HFF-Myc (cell line): Measurements from ENCODE around the gene GOLGA6L2.

ENCODE experiments used
- DNase-seq: peaks from one replicate; pipeline ENCODE4 v3.0.0-alpha.2; 2011; ENCODE audit warnings: low read depth; ENCODE audit errors: extremely low read depth
- H3K4me3 ChIP-seq: replicated peaks from 2 replicates; pipeline ENCODE4 v1.5.1; 2011; ENCODE audit warnings: low read depth, mild to moderate bottlenecking, control low read depth, low read length
- TF ChIP-seq, protein P1 (sequence below): IDR thresholded peaks from 2 replicates; pipeline ENCODE4 v1.5.1; 2012; ENCODE audit warnings: mild to moderate bottlenecking, low read depth, low read length, control low read depth; ENCODE audit errors: missing control alignments

Gene GOLGA6L2, protein sequence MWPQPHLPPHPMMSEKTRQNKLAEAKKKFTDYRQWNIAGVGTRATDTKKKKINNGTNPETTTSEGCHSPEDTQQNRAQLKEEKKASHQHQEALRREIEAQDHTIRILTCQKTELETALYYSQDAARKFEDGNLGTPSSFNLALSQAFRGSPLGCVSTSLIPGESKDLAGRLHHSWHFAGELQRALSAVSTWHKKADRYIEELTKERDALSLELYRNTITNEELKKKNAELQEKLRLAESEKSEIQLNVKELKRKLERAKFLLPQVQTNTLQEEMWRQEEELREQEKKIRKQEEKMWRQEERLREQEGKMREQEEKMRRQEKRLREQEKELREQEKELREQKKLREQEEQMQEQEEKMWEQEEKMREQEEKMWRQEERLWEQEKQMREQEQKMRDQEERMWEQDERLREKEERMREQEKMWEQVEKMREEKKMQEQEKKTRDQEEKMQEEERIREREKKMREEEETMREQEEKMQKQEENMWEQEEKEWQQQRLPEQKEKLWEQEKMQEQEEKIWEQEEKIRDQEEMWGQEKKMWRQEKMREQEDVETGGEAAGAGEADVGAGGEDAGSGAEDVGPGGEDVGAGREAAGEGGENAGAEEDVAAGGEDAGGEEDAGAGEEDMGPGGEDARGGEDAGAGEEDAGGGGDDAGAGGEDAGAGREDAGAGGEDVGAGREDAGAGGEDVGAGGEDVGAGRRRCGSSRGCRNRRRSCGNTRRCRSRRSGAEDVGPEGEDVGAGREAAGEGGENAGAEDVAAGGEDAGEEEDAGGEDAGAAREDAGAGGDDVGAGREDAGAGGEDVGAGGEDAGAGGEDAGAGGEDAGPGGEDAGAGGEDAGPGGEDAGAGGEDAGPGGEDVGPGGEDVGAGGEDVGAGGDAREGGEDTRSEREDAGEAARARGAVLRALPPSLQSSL

DNA sequence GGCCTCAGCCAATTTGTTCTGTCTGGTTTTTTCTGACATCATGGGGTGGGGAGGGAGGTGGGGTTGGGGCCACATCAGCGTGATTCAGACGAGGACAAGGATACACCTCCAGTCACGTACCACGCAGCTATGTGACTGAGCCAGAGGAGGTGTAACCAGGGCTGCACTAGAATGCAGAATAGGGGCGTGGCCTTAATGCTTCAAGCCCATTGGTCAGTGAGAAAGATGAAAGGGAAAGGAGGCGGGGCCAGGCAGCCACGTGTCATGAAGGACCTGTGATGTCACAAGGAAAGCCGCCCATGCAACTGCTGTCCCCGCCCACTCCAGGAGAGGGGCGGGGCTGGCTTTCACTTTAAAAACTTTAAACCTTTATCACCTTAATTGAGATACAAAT, at the start of gene GOLGA6L2:
Gene GOLGA6L2, minus strand, starts transcription at position 137 of the 394 bp plus-strand sequence. Its CDS starts 62 bp downstream, at position 75.
- no peak within 1 kb of the TSS for H3K4me3 ChIP-seq
- TF ChIP-seq, protein P1, sequence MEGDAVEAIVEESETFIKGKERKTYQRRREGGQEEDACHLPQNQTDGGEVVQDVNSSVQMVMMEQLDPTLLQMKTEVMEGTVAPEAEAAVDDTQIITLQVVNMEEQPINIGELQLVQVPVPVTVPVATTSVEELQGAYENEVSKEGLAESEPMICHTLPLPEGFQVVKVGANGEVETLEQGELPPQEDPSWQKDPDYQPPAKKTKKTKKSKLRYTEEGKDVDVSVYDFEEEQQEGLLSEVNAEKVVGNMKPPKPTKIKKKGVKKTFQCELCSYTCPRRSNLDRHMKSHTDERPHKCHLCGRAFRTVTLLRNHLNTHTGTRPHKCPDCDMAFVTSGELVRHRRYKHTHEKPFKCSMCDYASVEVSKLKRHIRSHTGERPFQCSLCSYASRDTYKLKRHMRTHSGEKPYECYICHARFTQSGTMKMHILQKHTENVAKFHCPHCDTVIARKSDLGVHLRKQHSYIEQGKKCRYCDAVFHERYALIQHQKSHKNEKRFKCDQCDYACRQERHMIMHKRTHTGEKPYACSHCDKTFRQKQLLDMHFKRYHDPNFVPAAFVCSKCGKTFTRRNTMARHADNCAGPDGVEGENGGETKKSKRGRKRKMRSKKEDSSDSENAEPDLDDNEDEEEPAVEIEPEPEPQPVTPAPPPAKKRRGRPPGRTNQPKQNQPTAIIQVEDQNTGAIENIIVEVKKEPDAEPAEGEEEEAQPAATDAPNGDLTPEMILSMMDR: no peak
- DNase-seq: no peak

DNA sequence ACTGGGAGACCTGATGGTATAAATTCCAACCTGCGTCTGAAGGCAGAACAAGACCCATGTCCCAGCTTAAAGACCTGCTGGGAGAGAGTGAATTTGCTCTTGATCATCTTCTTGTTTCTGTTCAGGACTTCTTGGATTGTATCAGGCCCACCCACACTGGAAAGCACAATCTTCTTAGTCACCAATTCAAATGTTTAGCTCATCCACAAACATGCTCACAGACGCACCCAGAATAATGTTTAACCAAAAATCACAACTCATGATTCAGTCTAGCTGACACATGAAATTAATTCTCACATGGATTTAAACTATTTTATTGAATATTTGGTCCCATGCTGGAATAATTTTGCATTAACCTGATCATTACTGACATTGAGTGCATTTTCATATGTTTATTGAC, 37.8 kb upstream of the GOLGA6L2 start:
- DNase-seq: no peak
- H3K4me3 ChIP-seq: no peak overlapping the region
- TF ChIP-seq, protein P1: no peak

DNA sequence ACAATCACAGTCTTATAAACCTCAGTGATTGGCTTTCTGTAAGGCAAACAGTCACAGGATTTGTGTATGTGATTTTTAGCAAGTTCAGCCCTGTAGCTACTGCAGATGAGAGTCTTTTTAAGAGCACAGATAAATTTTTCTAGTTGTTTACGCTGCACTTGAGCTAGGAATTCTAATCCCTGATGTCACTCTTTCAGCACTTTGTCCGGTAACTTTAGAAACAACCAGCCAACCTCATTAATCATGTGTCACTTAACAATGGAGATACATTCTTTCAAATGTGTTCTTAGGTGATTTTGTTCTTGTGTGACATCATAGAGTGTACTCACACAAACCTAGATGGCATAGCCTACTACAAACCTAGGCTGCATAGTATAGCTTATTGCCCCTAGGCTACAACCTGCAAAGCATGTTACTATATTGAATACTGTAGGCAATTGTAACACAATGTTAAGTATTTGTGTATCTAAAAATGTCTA, 36.8 kb upstream of the GOLGA6L2 start:
- DNase-seq: no peak
- no peak overlapping the region for H3K4me3 ChIP-seq
- TF ChIP-seq, protein P1: no peak

DNA sequence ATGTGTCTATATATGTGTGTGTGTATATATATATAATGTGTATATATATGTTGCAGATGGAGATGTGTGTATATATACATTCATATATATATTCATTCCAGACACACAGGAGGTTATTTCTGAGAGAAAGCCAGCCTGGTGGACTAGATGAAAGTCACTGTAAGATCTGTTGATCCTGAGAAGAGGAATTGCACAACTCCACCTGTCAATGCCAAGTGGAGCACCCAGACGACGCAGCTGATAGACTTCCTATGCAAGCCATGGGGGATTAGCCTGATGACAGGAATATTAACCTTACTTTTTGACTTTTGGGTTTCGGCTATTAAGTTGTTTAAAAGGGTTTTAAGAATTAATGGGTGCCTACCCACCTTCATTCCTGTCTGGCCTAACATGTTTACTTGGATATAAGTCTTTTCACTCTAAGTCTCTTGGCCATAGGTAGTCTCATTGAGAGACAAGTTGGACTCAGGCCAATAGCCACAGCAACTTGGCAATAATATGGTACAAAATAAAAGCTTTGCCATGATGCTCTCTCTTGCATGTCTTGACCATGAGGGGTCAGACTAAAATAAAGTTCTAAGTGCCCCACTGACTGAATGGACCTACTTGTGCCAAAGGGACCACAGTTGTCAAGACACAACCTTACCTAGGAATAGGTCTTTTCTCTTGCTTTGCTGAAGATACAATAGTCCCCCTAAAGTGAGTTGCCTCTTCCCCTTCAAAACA, 35.9 kb upstream of the GOLGA6L2 start:
- H3K4me3 ChIP-seq: no peak overlapping the region
- TF ChIP-seq, protein P1: no peak

DNA sequence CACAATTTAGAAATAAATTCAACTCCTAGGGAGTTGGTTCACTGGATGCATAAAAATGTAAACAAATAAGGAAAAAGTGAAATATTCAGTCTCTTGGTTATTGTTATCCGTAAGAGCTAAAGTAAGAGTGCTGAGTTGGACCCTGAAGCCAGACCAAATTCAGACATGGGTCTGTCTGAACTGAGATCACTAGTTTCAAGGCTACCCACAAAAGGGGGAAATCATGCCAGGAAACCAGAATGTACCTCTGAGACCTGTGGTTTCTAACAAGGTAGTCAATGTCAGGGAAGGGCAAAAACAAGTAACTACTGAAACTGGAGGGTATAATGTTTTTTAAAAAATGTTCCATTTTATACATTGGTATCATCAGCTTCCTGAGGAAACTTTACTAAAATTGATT, 35.2 kb upstream of the GOLGA6L2 start:
- H3K4me3 ChIP-seq: no peak overlapping the region
- TF ChIP-seq, protein P1: no peak
- no peak for DNase-seq

More for the DNA sequence above, 35.9 kb upstream of the GOLGA6L2 start:
- no peak for DNase-seq

DNA sequence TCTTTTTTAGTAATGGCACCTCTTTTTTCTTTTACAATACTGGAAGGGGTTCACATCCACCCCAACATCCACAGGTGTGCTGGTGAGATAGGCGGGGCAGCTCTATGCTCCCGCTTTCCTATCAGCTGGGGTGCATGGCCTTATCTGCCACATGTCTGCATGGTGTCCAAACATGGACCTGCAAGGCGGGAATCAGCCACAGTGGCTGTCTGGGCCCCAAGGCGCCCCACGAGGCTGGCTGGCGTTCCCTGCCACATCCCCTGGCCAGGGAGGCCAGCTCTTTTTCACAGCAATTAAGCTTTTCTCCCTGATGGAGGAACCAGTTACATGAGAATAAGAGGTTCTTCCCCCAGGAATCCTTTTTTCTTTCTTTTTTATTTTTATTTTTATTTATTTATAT, 30.9 kb upstream of the GOLGA6L2 start:
- no peak for DNase-seq
- TF ChIP-seq, protein P1: no peak
- H3K4me3 ChIP-seq: no peak overlapping the region
